ENCODE measurements around the gene PLEKHG4B. TPM values are rescaled to one million over a fixed set of nuclear protein-coding genes. Genes with fewer than 3 reads are reported as not detected.

The PLEKHG4B gene
- total RNA-seq, 2 experiments from 2014 or later, result not detected

- ChIA-PET CTCF (no interaction called here), POLR2A (no interaction called here)
- peaks cover 8% of the 10 kb centered on the region for H3K27me3 Mint-ChIP-seq
- intact Hi-C loops (cut with micrococcal nuclease), result no loop called here
- TF ChIP-seq, protein P1, sequence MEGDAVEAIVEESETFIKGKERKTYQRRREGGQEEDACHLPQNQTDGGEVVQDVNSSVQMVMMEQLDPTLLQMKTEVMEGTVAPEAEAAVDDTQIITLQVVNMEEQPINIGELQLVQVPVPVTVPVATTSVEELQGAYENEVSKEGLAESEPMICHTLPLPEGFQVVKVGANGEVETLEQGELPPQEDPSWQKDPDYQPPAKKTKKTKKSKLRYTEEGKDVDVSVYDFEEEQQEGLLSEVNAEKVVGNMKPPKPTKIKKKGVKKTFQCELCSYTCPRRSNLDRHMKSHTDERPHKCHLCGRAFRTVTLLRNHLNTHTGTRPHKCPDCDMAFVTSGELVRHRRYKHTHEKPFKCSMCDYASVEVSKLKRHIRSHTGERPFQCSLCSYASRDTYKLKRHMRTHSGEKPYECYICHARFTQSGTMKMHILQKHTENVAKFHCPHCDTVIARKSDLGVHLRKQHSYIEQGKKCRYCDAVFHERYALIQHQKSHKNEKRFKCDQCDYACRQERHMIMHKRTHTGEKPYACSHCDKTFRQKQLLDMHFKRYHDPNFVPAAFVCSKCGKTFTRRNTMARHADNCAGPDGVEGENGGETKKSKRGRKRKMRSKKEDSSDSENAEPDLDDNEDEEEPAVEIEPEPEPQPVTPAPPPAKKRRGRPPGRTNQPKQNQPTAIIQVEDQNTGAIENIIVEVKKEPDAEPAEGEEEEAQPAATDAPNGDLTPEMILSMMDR (IDR thresholded peaks at IDR 0.05), result no peak
- H3K9me3 Mint-ChIP-seq, result no peaks in the 10 kb centered on the region
- ATAC-seq (no peak), DNase-seq (no peak)
- H3K4me3 Mint-ChIP-seq, result no peak overlapping the region
- H3K4me1 Mint-ChIP-seq (ENCODE audit: low read depth), result no peaks in the 10 kb centered on the region
- H3K36me3 Mint-ChIP-seq (ENCODE audit: low read depth), result no peaks in the 10 kb centered on the region
- H3K27ac Mint-ChIP-seq, result no peak overlapping the region
Measured at GRCh38 chr5:77170-77501, 14.8 kb upstream of the PLEKHG4B start.

DNA sequence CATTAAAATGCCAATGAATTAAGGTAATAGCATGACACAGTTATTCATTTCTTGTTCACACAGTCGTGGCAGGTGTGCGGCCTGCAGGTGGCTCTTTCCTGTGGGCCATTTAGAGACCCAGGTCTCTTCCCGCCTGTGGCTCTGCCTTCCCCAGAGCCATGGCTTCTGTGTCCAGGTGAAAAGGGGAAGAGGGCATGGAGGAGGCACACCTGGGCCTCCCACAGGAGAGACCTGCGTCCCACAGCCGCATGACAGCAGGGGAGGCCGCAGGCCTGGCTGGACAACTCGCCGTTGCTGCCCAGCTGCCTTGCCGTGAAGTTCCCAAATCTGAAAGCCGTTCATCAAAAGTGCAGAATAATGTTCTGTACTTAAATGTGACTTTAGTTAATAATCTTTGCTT is 14.4 kb upstream of the PLEKHG4B start:
- no peak overlapping the region for H3K4me3 Mint-ChIP-seq
- no peak overlapping the region for H3K27ac Mint-ChIP-seq
- CTCF ChIA-PET, result no interaction called here
- peaks cover 8% of the 10 kb centered on the region for H3K27me3 Mint-ChIP-seq
- no peaks in the 10 kb centered on the region for H3K9me3 Mint-ChIP-seq
- intact Hi-C loops (cut with micrococcal nuclease), result no loop called here
- DNase-seq (no peak), ATAC-seq (no peak)
- POLR2A ChIA-PET, result no interaction called here
- H3K4me1 Mint-ChIP-seq (ENCODE audit: low read depth), result no peaks in the 10 kb centered on the region
- TF ChIP-seq, protein P1 (IDR thresholded peaks at IDR 0.05), result no peak
- no peaks in the 10 kb centered on the region for H3K36me3 Mint-ChIP-seq (ENCODE audit: low read depth)

- peaks cover 13% of the 10 kb centered on the region for H3K27me3 Mint-ChIP-seq
- no peak overlapping the region for H3K27ac Mint-ChIP-seq
- intact Hi-C loops (cut with micrococcal nuclease), result no loop called here
- H3K9me3 Mint-ChIP-seq, result no peaks in the 10 kb centered on the region
- H3K36me3 Mint-ChIP-seq (ENCODE audit: low read depth), result no peaks in the 10 kb centered on the region
- no peaks in the 10 kb centered on the region for H3K4me1 Mint-ChIP-seq (ENCODE audit: low read depth)
- CTCF ChIA-PET, result interaction anchor here (1.2 kb wide), 1 partner anchor 12 kb away, joined by 3 read pairs; no protein-coding TSS in a partner anchor
- DNase-seq (peak; percentile 52), ATAC-seq (peak; percentile 84)
- no peak overlapping the region for H3K4me3 Mint-ChIP-seq
- POLR2A ChIA-PET, result no interaction called here
- TF ChIP-seq, protein P1 (IDR thresholded peaks at IDR 0.05), result peak; percentile 22
Measured at GRCh38 chr5:77957-78804, 13.8 kb upstream of the PLEKHG4B start.

GRCh38 chr5:78805-79149 is 13.2 kb upstream of the PLEKHG4B start:
- Mint-ChIP-seq H3K27me3 (peaks cover 13% of the 10 kb centered on the region), H3K4me1 (ENCODE audit: low read depth) (no peaks in the 10 kb centered on the region), H3K4me3 (no peak overlapping the region), H3K36me3 (ENCODE audit: low read depth) (no peaks in the 10 kb centered on the region), H3K9me3 (no peaks in the 10 kb centered on the region), H3K27ac (no peak overlapping the region)
- POLR2A ChIA-PET, result no interaction called here
- CTCF ChIA-PET, result interaction anchor here (1.2 kb wide), 1 partner anchor 11 kb away, joined by 3 read pairs; no protein-coding TSS in a partner anchor
- ATAC-seq (no peak), DNase-seq (no peak)
- intact Hi-C loops (cut with micrococcal nuclease), result no loop called here
- TF ChIP-seq, protein P1 (IDR thresholded peaks at IDR 0.05), result no peak

GRCh38 chr5:79263-79662 is 12.7 kb upstream of the PLEKHG4B start:
- intact Hi-C loops (cut with micrococcal nuclease), result no loop called here
- DNase-seq, result no peak
- TF ChIP-seq, protein P1 (IDR thresholded peaks at IDR 0.05), result no peak
- Mint-ChIP-seq H3K4me1 (ENCODE audit: low read depth) (no peaks in the 10 kb centered on the region), H3K36me3 (ENCODE audit: low read depth) (no peaks in the 10 kb centered on the region), H3K4me3 (no peak overlapping the region), H3K27me3 (peaks cover 13% of the 10 kb centered on the region), H3K27ac (no peak overlapping the region), H3K9me3 (no peaks in the 10 kb centered on the region)
- ATAC-seq, result no peak
- ChIA-PET POLR2A (no interaction called here), CTCF (interaction anchor here (1.2 kb wide), 1 partner anchor 11 kb away, joined by 3 read pairs; no protein-coding TSS in a partner anchor)

Data from activated CD8-positive, alpha-beta T cell treated with anti-CD3 and anti-CD28 coated beads for 36 hours (primary cell).